ENCODE measurements around the gene LIPG. TPM values are rescaled to one million over a fixed set of nuclear protein-coding genes. Genes with fewer than 3 reads are reported as not detected.

The LIPG gene
- polyA plus RNA-seq, 1 donor (not counting 4 experiments of a cell fraction or from before 2014, with no cell fraction given): 241 TPM

DNA sequence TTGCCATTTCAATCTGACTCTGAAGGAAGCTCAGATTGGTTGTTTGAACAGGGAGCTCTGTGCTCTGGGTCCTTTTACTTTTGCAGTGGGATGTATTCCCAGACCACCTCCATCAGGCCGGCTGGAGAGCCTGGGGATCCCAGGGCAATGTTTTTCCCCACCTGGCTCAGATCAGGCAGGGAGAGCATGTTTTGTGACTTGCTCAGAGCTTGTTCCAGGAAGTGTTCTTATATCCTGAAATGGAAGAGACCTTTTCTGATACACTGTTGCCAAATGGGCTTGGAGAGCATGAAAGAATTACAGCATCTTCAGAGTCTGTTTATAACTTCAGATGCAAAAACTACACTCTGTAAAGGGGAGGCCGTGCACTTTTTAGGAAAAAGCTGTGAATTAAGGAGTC lies 56.0 kb downstream of the LIPG start:
- H3K9ac ChIP-seq (ENCODE audit: control insufficient read depth, extremely low read depth, insufficient read depth, low read length): no peak overlapping the region
- TF ChIP-seq EZH2 (IDR thresholded peaks at IDR 0.05; ENCODE audit: low read length): no peak
- H3K4me3 ChIP-seq (ENCODE audit: control insufficient read depth in 2 of 3, extremely low read depth in 1 of 3, insufficient read depth in 2 of 3, low read depth in 1 of 3, low read length in 3 of 3): no peak overlapping the region
- no peaks in the 10 kb centered on the region for H3K79me2 ChIP-seq (ENCODE audit: control insufficient read depth, insufficient read depth, low read length)
- H3K9me1 ChIP-seq (ENCODE audit: control insufficient read depth, extremely low read depth, insufficient read depth, low read length): no peaks in the 10 kb centered on the region
- H3K27me3 ChIP-seq (ENCODE audit: control insufficient read depth, extremely low read depth, insufficient read depth, low read length): no peaks in the 10 kb centered on the region
- dilution Hi-C loops (cut with MboI; ENCODE audit: extremely low pct_ligation_motif_present, low sequenced_read_pairs): no loop called here
- FAIRE-seq: peak; percentile 26
- H3K9me3 ChIP-seq (ENCODE audit: control insufficient read depth, low read depth, low read length): no peaks in the 10 kb centered on the region
- H3K36me3 ChIP-seq (ENCODE audit: control insufficient read depth in 2 of 2, extremely low read depth in 1 of 2, insufficient read depth in 2 of 2, low read length in 2 of 2): no peaks in the 10 kb centered on the region
- H2AFZ ChIP-seq (ENCODE audit: control insufficient read depth, low read length): peak overlapping the region; percentile 27
- H4K20me1 ChIP-seq (ENCODE audit: control insufficient read depth, extremely low read depth, insufficient read depth, low read length): no peaks in the 10 kb centered on the region
- H3K27ac ChIP-seq (ENCODE audit: control insufficient read depth, insufficient read depth, low read length): no peak overlapping the region
- no peak overlapping the region for H3K4me2 ChIP-seq (ENCODE audit: control insufficient read depth, extremely low read depth, insufficient read depth, low read depth, low read length)
- H3K4me1 ChIP-seq (ENCODE audit: control insufficient read depth, extremely low read depth, insufficient read depth, low read length): peaks cover 54% of the 10 kb centered on the region
- DNase-seq (ENCODE audit: low read depth, low spot score): no peak

DNA sequence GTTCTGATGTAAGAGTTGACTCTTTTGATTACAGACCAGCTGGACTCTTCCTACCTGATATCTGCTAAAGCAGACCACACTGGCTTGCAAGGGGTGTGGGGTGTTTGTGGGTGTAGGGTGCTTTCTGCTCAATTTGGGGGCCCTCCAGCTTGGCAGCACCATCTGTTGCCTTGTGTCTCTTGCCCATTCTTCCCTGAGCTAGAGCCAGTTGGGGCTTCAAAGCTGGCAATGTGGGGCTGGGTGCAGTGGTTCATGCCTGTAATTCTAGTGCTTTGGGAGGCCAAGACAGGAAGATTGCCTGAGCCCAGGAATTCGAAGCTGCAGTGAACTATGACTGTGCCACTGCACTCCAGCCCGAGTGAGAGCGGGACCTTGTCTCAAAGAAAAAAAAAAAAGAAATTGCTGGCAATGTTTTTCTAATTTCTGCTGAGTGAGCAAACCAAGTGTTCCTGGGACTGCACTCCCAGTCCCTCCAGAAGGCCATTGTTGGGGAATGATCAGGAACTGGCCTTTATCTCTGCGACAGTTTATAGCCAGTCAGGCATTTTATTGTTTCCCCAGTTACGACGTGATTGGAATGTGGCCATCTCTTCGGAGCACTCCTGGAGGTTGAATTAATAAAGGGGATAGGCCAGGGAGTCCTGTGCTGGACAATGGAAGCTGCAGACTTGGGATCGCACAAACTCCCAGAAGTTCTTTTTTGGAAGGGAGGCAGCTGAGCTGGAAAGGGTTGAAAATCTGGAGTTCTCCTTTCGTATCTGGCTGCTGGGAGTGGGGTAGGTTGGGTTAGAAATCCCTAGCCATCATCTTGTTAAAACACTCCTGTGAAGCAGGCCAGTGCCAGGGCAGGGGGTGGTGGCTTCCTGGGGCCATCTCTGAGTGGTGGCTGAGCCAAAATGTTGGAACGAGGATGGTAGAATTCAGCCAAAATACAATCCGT lies 57.2 kb downstream of the LIPG start:
- DNase-seq (ENCODE audit: low read depth, low spot score) (no peak), FAIRE-seq (no peak)
- Histone ChIP-seq H3K79me2 (ENCODE audit: control insufficient read depth, insufficient read depth, low read length) (no peaks in the 10 kb centered on the region), H3K36me3 (ENCODE audit: control insufficient read depth in 2 of 2, extremely low read depth in 1 of 2, insufficient read depth in 2 of 2, low read length in 2 of 2) (no peaks in the 10 kb centered on the region), H3K27ac (ENCODE audit: control insufficient read depth, insufficient read depth, low read length) (no peak overlapping the region), H4K20me1 (ENCODE audit: control insufficient read depth, extremely low read depth, insufficient read depth, low read length) (no peaks in the 10 kb centered on the region), H3K9me3 (ENCODE audit: control insufficient read depth, low read depth, low read length) (no peaks in the 10 kb centered on the region), H3K9me1 (ENCODE audit: control insufficient read depth, extremely low read depth, insufficient read depth, low read length) (no peaks in the 10 kb centered on the region), H3K4me3 (ENCODE audit: control insufficient read depth in 2 of 3, extremely low read depth in 1 of 3, insufficient read depth in 2 of 3, low read depth in 1 of 3, low read length in 3 of 3) (no peak overlapping the region), H3K4me1 (ENCODE audit: control insufficient read depth, extremely low read depth, insufficient read depth, low read length) (peaks cover 45% of the 10 kb centered on the region), H3K9ac (ENCODE audit: control insufficient read depth, extremely low read depth, insufficient read depth, low read length) (no peak overlapping the region), H2AFZ (ENCODE audit: control insufficient read depth, low read length) (no peak overlapping the region), H3K27me3 (ENCODE audit: control insufficient read depth, extremely low read depth, insufficient read depth, low read length) (no peaks in the 10 kb centered on the region), H3K4me2 (ENCODE audit: control insufficient read depth, extremely low read depth, insufficient read depth, low read depth, low read length) (no peak overlapping the region)
- TF ChIP-seq, protein P1, sequence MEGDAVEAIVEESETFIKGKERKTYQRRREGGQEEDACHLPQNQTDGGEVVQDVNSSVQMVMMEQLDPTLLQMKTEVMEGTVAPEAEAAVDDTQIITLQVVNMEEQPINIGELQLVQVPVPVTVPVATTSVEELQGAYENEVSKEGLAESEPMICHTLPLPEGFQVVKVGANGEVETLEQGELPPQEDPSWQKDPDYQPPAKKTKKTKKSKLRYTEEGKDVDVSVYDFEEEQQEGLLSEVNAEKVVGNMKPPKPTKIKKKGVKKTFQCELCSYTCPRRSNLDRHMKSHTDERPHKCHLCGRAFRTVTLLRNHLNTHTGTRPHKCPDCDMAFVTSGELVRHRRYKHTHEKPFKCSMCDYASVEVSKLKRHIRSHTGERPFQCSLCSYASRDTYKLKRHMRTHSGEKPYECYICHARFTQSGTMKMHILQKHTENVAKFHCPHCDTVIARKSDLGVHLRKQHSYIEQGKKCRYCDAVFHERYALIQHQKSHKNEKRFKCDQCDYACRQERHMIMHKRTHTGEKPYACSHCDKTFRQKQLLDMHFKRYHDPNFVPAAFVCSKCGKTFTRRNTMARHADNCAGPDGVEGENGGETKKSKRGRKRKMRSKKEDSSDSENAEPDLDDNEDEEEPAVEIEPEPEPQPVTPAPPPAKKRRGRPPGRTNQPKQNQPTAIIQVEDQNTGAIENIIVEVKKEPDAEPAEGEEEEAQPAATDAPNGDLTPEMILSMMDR (optimal IDR thresholded peaks at IDR 0.05 in 1 of 3, IDR thresholded peaks at IDR 0.05 in 1 of 3, conservative IDR thresholded peaks at IDR 0.05 in 1 of 3; ENCODE audit: extremely low read depth in 1 of 3, insufficient read depth in 2 of 3, low read length in 3 of 3): no peak
- TF ChIP-seq EZH2 (IDR thresholded peaks at IDR 0.05; ENCODE audit: low read length): no peak
- dilution Hi-C loops (cut with MboI; ENCODE audit: extremely low pct_ligation_motif_present, low sequenced_read_pairs): no loop called here

Data from keratinocyte (primary cell).